Frontal cortex (tissue), 4 donors: ENCODE measurements around the gene BABAM2. TPM values are rescaled to one million over a fixed set of nuclear protein-coding genes. Genes with fewer than 3 reads are reported as not detected.
"Not testable (repeated sequence)": the region's sequence is repeated elsewhere in the genome, so short reads cannot be mapped to it uniquely, and the experiment has no call there.

ENCODE experiments used
- DNase-seq, 2 donors: peaks; one replicate each; pipeline ENCODE4 v3.0.0; 2012; ENCODE audit warnings: low spot score in 2 of 2
- FAIRE-seq: peaks from 2 replicates; lab custom pipeline; 2012; peaks lifted over from hg19 to GRCh38; lab: Jason Lieb, UNC
- total RNA-seq: library from RNA; depleted of rRNA; stranded (reverse); fragments of >200 nt; gene quantifications from one replicate; pipeline ENCODE4 v1.2.3, GENCODE V29; 2014
- donor health status: control.
- donor health status: control.
- donor health status: control.

Gene BABAM2
- total RNA-seq, 1 donor from 2014 or later = 14.7 TPM

GRCh38 chr2:27875089-27875881 is 15.2 kb upstream of the BABAM2 start:
- FAIRE-seq = no peak
- DNase-seq = no peak

- FAIRE-seq = no peak
Observed at GRCh38 chr2:27878825-27879224, 11.7 kb upstream of the BABAM2 start.

GRCh38 chr2:27881815-27882583 is 8.5 kb upstream of the BABAM2 start:
- DNase-seq, FAIRE-seq: not testable (repeated sequence)

More at GRCh38 chr2:27878825-27879224, 11.7 kb upstream of the BABAM2 start:
- no peak for DNase-seq

- FAIRE-seq, DNase-seq: not testable (repeated sequence)
Observed at GRCh38 chr2:27882584-27882922, 8.0 kb upstream of the BABAM2 start.

- no peak for DNase-seq
- FAIRE-seq = no peak
Observed at GRCh38 chr2:27884601-27885000, 5.9 kb upstream of the BABAM2 start.

- DNase-seq (no peak), FAIRE-seq (no peak)
Observed at GRCh38 chr2:27885234-27885633, 5.3 kb upstream of the BABAM2 start.

GRCh38 chr2:27885661-27886060 is 4.9 kb upstream of the BABAM2 start:
- FAIRE-seq = no peak
- no peak for DNase-seq

- FAIRE-seq = no peak
- DNase-seq = no peak
Observed at GRCh38 chr2:27886322-27886721, 4.2 kb upstream of the BABAM2 start.

GRCh38 chr2:27887111-27887510 is 3.4 kb upstream of the BABAM2 start:
- DNase-seq = no peak
- FAIRE-seq = no peak

- FAIRE-seq = no peak
- no peak for DNase-seq
Observed at GRCh38 chr2:27887830-27888229, 2.7 kb upstream of the BABAM2 start.

- FAIRE-seq (no peak), DNase-seq (no peak)
Observed at GRCh38 chr2:27888790-27889189, 1.7 kb upstream of the BABAM2 start.

- peak in 1 of 2 donors; percentile 18 for DNase-seq
- FAIRE-seq = no peak
Observed at GRCh38 chr2:27889774-27890145, 769 bp upstream of the BABAM2 start.

GRCh38 chr2:27890924-27891672 is 569 bp downstream of the BABAM2 start:
- peak; percentile 56 to 73 for DNase-seq
- no peak for FAIRE-seq

GRCh38 chr2:27891673-27892105 is 1.2 kb downstream of the BABAM2 start:
- FAIRE-seq = no peak
- DNase-seq = no peak

- FAIRE-seq (no peak), DNase-seq (no peak)
Observed at GRCh38 chr2:27893006-27893405, 2.5 kb downstream of the BABAM2 start.

- FAIRE-seq (no peak), DNase-seq (no peak)
Observed at GRCh38 chr2:27897717-27898116, 7.2 kb downstream of the BABAM2 start.

- DNase-seq = no peak
Observed at GRCh38 chr2:27901234-27901633, 10.7 kb downstream of the BABAM2 start.

GRCh38 chr2:27902098-27902497 is 11.6 kb downstream of the BABAM2 start:
- DNase-seq (no peak), FAIRE-seq (no peak)

More at GRCh38 chr2:27901234-27901633, 10.7 kb downstream of the BABAM2 start:
- FAIRE-seq = no peak

GRCh38 chr2:27903018-27903417 is 12.5 kb downstream of the BABAM2 start:
- FAIRE-seq (no peak), DNase-seq (no peak)

- no peak for FAIRE-seq
Observed at GRCh38 chr2:27903649-27904404, 13.3 kb downstream of the BABAM2 start.

More at GRCh38 chr2:27903649-27904404, 13.3 kb downstream of the BABAM2 start:
- no peak for DNase-seq
